SIG-M5 (cell line): Measurements from ENCODE around the gene ZNF761.
"Not testable (repeated sequence)": the region's sequence is repeated elsewhere in the genome, so short reads cannot be mapped to it uniquely, and the experiment has no call there.

Experiments
- DNase-seq: peaks from one replicate; lab custom pipeline; 2025; lab: John Stamatoyannopoulos, UW

ZNF761 gene

GRCh38 chr19:53431399-53432087, at the start of gene ZNF761:
Gene ZNF761, plus strand, starts transcription at chr19:53431984. Its CDS starts 15,285 bp downstream, at chr19:53447269.
- no peak for DNase-seq

DNA sequence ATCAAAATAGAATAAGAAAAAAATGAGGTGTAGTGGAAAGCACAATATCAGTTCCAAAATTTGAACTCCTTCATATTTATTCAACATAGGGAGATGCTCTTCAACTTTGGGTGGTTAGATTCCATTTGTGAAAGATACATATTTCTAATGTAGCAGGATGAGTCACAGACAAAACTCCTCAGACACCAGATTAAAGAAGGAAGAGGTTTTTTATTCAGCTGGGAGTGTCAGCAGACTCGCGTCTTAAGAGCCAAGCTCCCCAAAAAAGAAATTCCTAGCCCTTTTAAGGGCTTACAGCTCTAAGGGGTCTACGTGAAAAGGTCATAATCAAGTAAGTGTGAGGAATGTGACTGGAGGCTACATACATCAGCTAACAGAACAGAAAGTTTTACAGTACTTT, 43.6 kb upstream of the ZNF761 start:
- DNase-seq: no peak

DNA sequence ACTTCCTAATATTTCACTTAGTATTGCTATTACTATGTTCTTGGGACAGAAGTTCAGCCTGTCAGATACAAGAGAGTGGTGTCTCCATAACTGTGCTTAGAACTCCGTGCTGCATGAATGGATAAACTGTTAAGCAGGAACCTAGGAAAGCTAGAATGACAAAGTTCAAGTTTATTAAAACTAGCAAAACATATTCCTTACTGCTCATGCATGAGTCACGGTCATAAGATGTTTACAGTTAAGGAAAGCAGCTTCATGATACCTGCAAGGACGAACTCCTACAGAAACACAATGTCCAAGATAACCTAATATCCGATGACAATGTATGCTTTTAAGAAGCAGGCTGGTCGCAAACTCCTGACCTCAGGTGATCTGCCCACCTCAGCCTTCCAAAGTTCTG, 42.9 kb upstream of the ZNF761 start:
- no peak for DNase-seq

DNA sequence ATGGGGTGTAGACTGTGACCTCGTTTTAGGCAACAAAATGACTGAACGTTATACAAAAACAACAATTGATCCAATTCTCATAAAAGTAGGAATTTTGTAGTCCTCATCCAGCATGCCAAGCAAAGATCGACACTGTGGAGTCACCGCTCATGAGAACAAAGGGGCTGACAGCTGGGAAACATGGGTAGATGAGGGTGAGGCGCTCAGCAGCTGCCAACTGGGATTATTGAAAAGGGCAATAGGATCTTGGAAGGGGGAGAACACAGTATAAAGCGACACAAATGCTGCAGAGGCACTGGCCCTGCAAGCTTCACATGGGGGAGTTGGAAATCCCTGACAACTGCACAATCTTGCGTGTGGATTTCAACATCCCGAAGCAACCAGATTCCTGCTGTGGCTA, 42.2 kb upstream of the ZNF761 start:
- DNase-seq: no peak

GRCh38 chr19:53389978-53390377, 41.8 kb upstream of the ZNF761 start:
- DNase-seq: no peak

GRCh38 chr19:53394522-53394973, 37.2 kb upstream of the ZNF761 start:
- DNase-seq: no peak

GRCh38 chr19:53394974-53395839, 36.6 kb upstream of the ZNF761 start, which contains the start of gene ZNF765:
Gene ZNF765, plus strand, starts transcription at chr19:53395149. Its CDS starts 2,867 bp downstream, at chr19:53398016.
- DNase-seq: no peak

DNA sequence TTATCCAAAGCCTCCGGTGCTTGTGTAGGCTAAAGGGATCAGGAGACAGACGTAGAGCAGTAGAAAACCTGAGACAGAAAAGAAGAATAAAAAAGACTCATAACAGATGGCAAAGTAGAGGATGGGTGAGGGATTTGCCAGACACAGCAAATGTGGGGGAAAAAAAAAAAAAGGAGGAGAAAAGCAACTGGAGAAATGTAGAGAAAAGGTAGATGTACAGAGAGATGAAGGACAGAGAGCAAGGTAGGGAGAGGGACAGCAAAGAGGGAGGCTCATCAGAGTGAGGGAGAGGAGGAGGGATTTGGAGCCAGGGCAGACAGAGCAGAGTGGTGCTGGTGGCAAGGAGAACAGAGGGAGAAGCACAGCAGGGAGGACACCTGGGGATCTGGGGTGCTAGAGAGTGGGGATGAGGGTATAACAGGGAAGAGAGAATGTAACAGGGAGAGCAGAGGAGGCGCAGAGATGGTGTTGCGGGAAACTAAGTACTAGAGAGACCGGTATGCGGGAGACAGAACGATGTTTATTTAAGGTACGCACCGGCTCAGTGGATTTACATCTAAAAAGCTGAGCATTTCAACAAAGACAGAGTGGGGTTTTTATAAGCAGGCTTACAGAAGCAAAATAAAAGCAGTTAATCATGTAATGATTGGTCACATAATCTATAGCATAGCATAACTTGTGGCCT, 35.8 kb upstream of the ZNF761 start:
- DNase-seq: not testable (repeated sequence)

- DNase-seq: no peak
These were observed 35.3 kb upstream of the ZNF761 start for GRCh38 chr19:53396525-53396868.

DNA sequence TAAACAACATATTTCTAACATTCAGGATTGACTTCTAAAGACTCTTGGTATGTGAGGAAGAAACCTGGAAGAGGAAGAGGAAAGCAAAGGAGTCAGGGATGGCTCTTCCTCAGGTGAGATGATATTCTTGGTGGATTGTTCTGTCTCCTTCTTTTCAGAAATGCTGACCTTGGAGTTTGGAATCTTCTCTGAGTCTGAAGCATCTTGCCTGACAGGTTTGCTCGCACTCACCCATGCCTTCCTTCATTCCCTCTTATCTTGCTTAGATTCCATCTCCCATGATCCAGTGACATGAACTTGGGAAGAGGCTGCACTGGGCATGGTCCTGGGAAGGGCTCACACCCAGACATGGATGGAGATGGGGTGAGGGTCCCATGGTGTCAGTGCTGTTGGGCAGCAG, 33.9 kb upstream of the ZNF761 start:
- not testable (repeated sequence) for DNase-seq

- no peak for DNase-seq
These were observed 22.1 kb upstream of the ZNF761 start for GRCh38 chr19:53409505-53410204.

- not testable (repeated sequence) for DNase-seq
These were observed 11.1 kb upstream of the ZNF761 start for GRCh38 chr19:53420520-53421315.

GRCh38 chr19:53422551-53422950, 9.2 kb upstream of the ZNF761 start:
- no peak for DNase-seq

DNA sequence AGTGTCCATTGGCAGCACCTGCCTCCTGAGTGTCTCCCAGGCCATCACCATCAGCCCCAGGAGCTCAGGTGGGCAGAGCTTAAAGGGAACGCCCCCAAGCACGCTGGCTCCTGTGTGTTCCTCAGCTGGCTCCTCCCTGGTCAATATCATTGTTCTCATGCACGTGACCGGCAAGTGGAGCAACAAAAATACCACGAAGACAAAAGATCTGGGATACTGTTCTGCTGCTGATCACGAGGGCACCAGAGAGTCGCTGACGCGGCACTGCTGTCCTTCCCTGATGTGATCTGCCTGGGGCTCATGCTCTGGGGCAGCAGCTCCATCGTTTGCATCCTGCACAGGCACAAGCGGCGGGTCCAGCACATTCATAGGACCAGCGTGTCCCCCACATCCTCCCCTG, 8.7 kb upstream of the ZNF761 start:
- DNase-seq: not testable (repeated sequence)

- not testable (repeated sequence) for DNase-seq
These were observed 8.1 kb upstream of the ZNF761 start for GRCh38 chr19:53423680-53424079.

DNA sequence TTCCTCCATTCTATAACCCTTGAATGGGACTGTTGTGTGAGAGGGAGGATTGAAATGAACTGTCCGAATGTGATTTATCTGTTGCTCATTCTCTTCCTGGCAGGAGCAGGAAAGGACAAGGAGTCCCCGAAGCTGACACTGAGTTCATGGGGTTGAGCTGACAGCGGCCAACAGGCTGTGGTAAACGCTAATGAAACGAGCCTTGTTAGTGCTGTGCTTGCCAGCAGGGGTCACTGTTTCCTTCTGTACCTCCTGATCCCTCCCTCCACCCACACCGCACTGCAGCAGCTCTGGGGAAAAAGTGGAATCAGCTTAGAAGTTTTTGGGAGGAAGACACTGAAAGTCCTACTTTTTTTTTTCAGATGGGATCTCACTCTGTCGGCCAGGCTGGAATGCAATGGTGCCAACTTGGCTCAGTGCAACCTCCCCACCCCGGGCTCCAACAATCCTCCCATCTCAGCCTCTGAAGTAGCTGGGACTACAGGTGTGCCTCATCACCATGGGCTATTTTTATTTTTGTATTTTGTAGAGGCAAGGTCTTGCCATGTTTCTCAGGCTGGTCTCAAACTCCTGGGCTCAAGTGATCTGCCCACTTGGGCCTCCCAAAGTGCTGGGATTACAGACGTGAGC, 6.7 kb upstream of the ZNF761 start:
- no peak for DNase-seq

DNA sequence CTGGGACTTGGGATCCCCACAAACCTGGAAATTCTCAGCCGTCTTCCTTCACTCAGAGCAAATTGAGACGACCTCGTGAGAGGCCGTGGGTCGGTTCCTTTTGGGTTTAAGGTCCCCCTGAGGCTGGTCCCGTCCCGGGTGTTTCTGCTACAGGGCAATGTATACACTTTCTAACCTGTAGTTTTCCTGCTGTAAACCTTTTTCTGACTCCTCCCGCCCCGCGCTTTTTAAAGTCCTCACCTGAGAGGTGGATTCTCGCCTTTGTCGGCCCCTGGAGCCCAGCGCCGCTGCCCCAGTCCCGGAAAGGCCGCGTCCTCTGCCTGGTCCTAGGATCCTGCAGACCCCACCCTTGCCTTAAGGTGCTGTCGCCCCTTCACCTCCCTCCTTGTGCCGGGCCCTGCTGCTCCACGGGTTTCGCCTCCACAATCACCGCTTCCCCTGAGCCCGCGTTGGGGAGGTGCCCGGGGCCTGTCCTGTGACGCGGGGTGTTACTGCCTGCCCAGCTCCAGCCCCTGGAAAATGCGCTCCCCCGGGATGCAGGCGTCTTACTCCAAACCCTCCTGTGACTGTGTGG, 391 bp downstream of the ZNF761 start:
- no peak for DNase-seq

GRCh38 chr19:53443809-53444208, 12.0 kb downstream of the ZNF761 start:
- DNase-seq: not testable (repeated sequence)

GRCh38 chr19:53447196-53447595, 15.4 kb downstream of the ZNF761 start:
- not testable (repeated sequence) for DNase-seq

GRCh38 chr19:53455828-53456227, 24.0 kb downstream of the ZNF761 start:
- no peak for DNase-seq
